22Rv1 (cell line): Measurements from ENCODE around the gene APOC4.

Source experiments
- H3K27ac ChIP-seq: fragments of 450-650 bp; 2 replicates; pipeline ENCODE4 v1.5.1; 2017
- CTCF ChIP-seq: fragments of 450-650 bp; IDR thresholded peaks from 2 replicates; pipeline ENCODE4 v1.5.1; 2017; ENCODE audit warnings: mild to moderate bottlenecking
- ZFX ChIP-seq: fragments of 450-650 bp; IDR thresholded peaks from 2 replicates; pipeline ENCODE4 v1.6.1; 2017; ENCODE audit warnings: antibody characterized with exemption, borderline replicate concordance

APOC4 gene, protein sequence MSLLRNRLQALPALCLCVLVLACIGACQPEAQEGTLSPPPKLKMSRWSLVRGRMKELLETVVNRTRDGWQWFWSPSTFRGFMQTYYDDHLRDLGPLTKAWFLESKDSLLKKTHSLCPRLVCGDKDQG

GRCh38 chr19:44942067-44942571 is at the start of gene APOC4:
Gene APOC4, plus strand, starts transcription at chr19:44942237. Its CDS starts 41 bp downstream, at chr19:44942278.
- H3K27ac ChIP-seq, result no peak within 1 kb of the TSS

GRCh38 chr19:44892932-44893331 is 49.1 kb upstream of the APOC4 start:
- H3K27ac ChIP-seq, result no peak overlapping the region; the same call in 1 of the 2 replicates
- TF ChIP-seq CTCF, result no peak
- no peak for TF ChIP-seq ZFX

More at GRCh38 chr19:44942067-44942571, at the start of gene APOC4:
- no peak for TF ChIP-seq ZFX

DNA sequence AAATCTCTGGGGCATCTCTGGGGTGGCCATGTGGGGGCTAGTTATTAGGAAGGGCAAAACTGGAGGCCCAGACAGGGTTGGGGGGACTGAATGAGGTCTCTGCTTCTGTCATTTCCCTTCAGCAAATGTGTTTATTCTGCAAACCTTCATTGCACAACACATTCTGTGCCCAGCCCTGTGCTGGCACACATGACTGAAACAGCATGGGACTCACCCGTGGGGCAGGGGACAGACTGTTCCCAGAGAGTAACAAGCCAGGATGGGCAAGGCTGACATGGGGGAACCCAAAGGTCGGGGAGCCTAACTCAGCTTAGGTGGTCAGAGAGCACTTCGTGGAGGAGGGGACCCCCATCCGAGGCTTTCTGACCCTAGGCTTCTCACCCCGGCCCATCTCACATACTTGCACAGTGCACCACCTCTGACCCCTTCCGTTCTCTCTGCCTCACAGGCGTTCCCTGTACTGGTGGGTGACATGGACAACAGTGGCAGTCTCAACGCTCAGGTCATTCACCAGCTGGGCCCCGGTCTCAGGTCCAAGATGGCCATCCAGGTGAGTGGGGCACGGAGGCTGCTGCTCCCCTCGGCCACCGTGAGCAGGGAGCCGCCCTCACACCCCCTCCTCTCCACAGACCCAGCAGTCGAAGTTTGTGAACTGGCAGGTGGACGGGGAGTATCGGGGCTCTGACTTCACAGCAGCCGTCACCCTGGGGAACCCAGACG is 48.5 kb upstream of the APOC4 start:
- H3K27ac ChIP-seq, result no peak overlapping the region; the same call in 1 of the 2 replicates
- TF ChIP-seq CTCF (no peak), ZFX (no peak)

- H3K27ac ChIP-seq, result no peak overlapping the region
- TF ChIP-seq CTCF (no peak), ZFX (no peak)
These were observed 48.0 kb upstream of the APOC4 start for GRCh38 chr19:44894052-44894400.

DNA sequence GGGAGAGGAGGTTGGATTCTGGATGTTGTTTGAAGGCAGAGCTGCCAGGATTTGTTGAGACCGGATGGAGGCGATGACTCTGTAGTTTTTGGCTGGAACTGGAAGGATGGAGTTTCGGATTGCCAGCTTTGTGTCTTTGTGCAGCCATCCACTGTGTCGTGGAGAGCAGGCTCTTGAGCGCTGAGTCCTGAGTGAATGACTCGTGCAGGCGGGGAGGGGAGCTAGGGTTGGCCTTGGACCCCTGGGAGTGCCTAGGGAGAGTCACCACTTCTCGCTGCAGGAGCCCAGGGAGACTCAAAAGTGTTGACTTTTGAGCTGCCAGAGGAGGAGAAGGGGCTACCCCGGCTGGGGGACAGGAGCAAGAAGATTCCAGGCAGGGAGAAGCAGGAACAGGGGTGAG is 47.1 kb upstream of the APOC4 start:
- TF ChIP-seq ZFX (no peak), CTCF (no peak)
- H3K27ac ChIP-seq, result no peak overlapping the region

DNA sequence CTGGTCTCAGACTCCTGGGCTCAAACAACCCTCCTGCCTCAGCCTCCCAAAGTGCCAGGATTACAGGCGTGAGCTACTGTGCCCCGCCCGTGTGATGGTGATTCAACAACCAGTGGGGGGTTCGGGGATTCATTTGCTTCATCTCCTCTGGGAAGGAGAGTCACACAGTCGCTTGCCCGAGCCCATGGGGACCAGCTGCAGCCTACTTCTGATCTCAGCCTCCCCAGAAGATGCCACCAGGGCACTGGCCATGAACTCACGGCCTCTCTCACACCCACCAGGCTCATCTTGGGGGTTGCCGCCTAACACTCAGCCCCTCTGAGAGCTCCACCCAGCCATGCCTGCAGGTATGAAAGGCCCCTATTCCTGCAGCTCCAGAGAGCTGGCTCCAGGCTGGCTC is 44.2 kb upstream of the APOC4 start:
- no peak overlapping the region for H3K27ac ChIP-seq
- TF ChIP-seq ZFX (no peak), CTCF (no peak)

DNA sequence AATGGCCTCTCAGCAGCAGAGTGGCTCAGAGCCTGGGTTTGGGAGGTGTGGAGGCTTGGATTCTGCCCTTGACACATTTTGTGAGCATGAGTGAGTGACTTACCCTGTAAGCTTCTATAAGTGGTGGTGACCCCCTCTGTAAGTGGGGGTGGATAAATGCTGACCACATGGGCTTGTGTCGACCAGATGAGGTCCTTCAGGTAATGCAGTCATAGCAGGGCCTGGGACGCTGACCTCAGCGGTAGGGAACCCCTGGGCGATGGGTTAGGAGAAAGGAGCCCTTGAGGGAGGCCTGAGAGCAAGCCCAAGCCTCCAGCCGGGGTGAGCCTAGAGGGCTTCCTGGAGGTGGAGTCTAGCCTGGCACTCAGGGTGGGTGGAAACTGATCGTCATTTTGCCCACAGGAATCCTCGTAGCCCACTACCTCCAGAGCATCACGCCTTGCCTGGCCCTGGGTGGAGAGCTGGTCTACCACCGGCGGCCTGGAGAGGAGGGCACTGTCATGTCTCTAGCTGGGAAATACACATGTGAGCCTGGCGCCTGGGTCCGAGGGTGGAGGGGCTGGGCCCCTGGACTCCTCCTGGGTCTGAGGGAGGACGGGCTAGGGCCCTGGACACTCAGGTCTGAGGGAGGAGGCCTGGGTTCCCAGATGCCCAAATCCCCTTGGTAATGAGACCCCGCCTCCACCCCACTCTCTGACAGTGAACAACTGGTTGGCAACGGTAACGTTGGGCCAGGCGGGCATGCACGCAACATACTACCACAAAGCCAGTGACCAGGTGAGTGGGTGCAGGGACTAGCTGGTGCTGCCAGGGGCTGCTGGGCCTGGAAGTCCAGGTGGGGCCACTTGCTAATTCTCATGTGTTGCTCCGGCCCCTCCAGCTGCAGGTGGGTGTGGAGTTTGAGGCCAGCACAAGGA is 41.5 kb upstream of the APOC4 start:
- TF ChIP-seq ZFX (no peak), CTCF (no peak)

More for the DNA sequence above, 41.5 kb upstream of the APOC4 start:
- no peak overlapping the region for H3K27ac ChIP-seq
